ENCODE measurements around the gene COQ10A. TPM values are rescaled to one million over a fixed set of nuclear protein-coding genes. Genes with fewer than 3 reads are reported as not detected.

Gene COQ10A
- polyA plus RNA-seq, 1 donor (not counting 4 experiments of a cell fraction or from before 2014, with no cell fraction given): 11.6 TPM

DNA sequence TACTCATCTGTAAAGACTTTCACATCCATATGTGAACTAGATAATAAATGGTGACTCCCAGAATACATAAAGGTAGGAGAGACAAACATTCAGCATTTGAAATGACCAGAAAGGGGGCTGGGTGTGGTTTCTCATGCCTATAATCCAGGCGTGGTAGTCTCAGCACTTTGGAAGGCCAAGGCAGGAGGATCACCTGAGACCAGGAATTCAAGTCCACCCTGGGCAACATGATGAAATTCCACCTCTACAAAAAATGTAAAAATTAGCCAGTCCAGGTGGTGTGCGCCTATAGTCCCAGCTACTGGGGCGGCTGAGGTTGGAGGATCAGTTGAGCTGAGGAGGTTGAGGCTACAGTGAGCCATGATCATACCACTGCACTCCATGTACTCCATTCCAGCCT, 37.5 kb downstream of the COQ10A start:
- Histone ChIP-seq H3K4me1 (ENCODE audit: control insufficient read depth, extremely low read depth, insufficient read depth, low read length) (peaks cover 12% of the 10 kb centered on the region), H3K36me3 (ENCODE audit: control insufficient read depth in 2 of 2, extremely low read depth in 1 of 2, insufficient read depth in 2 of 2, low read length in 2 of 2) (peaks cover 8 to 13% of the 10 kb centered on the region in 2 experiments), H3K4me3 (ENCODE audit: control insufficient read depth in 2 of 3, extremely low read depth in 1 of 3, insufficient read depth in 2 of 3, low read depth in 1 of 3, low read length in 3 of 3) (no peak overlapping the region), H3K9ac (ENCODE audit: control insufficient read depth, extremely low read depth, insufficient read depth, low read length) (no peak overlapping the region), H3K4me2 (ENCODE audit: control insufficient read depth, extremely low read depth, insufficient read depth, low read depth, low read length) (no peak overlapping the region), H3K27ac (ENCODE audit: control insufficient read depth, insufficient read depth, low read length) (no peak overlapping the region), H3K9me3 (ENCODE audit: control insufficient read depth, low read depth, low read length) (no peaks in the 10 kb centered on the region), H3K79me2 (ENCODE audit: control insufficient read depth, insufficient read depth, low read length) (peaks cover 5% of the 10 kb centered on the region), H3K9me1 (ENCODE audit: control insufficient read depth, extremely low read depth, insufficient read depth, low read length) (no peaks in the 10 kb centered on the region), H4K20me1 (ENCODE audit: control insufficient read depth, extremely low read depth, insufficient read depth, low read length) (no peaks in the 10 kb centered on the region), H2AFZ (ENCODE audit: control insufficient read depth, low read length) (no peak overlapping the region), H3K27me3 (ENCODE audit: control insufficient read depth, extremely low read depth, insufficient read depth, low read length) (no peaks in the 10 kb centered on the region)
- FAIRE-seq: no peak
- no peak for DNase-seq (ENCODE audit: low read depth, low spot score)
- dilution Hi-C loops (cut with MboI; ENCODE audit: extremely low pct_ligation_motif_present, low sequenced_read_pairs): no loop called here
- TF ChIP-seq, protein P1, sequence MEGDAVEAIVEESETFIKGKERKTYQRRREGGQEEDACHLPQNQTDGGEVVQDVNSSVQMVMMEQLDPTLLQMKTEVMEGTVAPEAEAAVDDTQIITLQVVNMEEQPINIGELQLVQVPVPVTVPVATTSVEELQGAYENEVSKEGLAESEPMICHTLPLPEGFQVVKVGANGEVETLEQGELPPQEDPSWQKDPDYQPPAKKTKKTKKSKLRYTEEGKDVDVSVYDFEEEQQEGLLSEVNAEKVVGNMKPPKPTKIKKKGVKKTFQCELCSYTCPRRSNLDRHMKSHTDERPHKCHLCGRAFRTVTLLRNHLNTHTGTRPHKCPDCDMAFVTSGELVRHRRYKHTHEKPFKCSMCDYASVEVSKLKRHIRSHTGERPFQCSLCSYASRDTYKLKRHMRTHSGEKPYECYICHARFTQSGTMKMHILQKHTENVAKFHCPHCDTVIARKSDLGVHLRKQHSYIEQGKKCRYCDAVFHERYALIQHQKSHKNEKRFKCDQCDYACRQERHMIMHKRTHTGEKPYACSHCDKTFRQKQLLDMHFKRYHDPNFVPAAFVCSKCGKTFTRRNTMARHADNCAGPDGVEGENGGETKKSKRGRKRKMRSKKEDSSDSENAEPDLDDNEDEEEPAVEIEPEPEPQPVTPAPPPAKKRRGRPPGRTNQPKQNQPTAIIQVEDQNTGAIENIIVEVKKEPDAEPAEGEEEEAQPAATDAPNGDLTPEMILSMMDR (optimal IDR thresholded peaks at IDR 0.05 in 1 of 3, IDR thresholded peaks at IDR 0.05 in 1 of 3, conservative IDR thresholded peaks at IDR 0.05 in 1 of 3; ENCODE audit: extremely low read depth in 1 of 3, insufficient read depth in 2 of 3, low read length in 3 of 3): no peak
- TF ChIP-seq EZH2 (IDR thresholded peaks at IDR 0.05; ENCODE audit: low read length): no peak

DNA sequence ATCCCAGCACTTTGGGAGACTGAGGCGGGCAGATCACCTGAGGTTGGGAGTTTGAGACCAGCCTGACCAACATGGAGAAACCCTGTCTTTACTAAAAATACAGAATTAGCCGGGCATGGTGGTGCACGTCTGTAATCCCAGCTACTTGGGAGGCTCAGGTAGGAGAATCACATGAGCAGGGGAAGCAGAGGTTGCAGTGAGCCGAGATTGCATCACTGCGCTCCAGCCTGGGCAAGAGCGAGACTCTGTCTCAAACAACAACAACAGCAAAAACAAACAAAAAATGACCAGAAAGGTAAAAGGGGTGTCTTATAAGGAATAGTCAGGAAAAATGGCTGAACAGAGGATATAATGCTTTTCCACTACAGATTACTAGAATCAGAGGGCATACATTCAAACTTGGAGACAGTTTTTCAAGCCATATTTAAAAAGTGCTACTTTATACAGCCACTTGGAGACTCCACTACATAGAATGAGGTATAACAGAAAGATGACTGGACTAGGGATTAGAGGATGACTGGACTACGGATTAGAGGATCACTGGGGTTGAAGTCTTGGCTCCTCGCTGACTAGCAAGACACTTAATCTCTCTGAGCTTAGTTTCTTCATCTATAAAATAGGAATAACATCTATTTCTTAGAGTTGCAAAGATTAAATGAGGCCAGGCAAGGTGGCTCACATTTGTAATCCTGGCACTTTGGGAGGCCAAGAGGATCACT, 38.3 kb downstream of the COQ10A start:
- FAIRE-seq: no peak
- Histone ChIP-seq H3K4me3 (ENCODE audit: control insufficient read depth in 2 of 3, extremely low read depth in 1 of 3, insufficient read depth in 2 of 3, low read depth in 1 of 3, low read length in 3 of 3) (no peak overlapping the region), H3K79me2 (ENCODE audit: control insufficient read depth, insufficient read depth, low read length) (no peaks in the 10 kb centered on the region), H2AFZ (ENCODE audit: control insufficient read depth, low read length) (no peak overlapping the region), H3K27me3 (ENCODE audit: control insufficient read depth, extremely low read depth, insufficient read depth, low read length) (no peaks in the 10 kb centered on the region), H3K9ac (ENCODE audit: control insufficient read depth, extremely low read depth, insufficient read depth, low read length) (no peak overlapping the region), H4K20me1 (ENCODE audit: control insufficient read depth, extremely low read depth, insufficient read depth, low read length) (no peaks in the 10 kb centered on the region), H3K27ac (ENCODE audit: control insufficient read depth, insufficient read depth, low read length) (no peak overlapping the region), H3K9me3 (ENCODE audit: control insufficient read depth, low read depth, low read length) (no peaks in the 10 kb centered on the region), H3K36me3 (ENCODE audit: control insufficient read depth in 2 of 2, extremely low read depth in 1 of 2, insufficient read depth in 2 of 2, low read length in 2 of 2) (peaks cover 12 to 16% of the 10 kb centered on the region in 2 experiments), H3K4me1 (ENCODE audit: control insufficient read depth, extremely low read depth, insufficient read depth, low read length) (peaks cover 11% of the 10 kb centered on the region), H3K9me1 (ENCODE audit: control insufficient read depth, extremely low read depth, insufficient read depth, low read length) (no peaks in the 10 kb centered on the region), H3K4me2 (ENCODE audit: control insufficient read depth, extremely low read depth, insufficient read depth, low read depth, low read length) (no peak overlapping the region)
- no peak for TF ChIP-seq EZH2 (IDR thresholded peaks at IDR 0.05; ENCODE audit: low read length)
- TF ChIP-seq, protein P1 (optimal IDR thresholded peaks at IDR 0.05 in 1 of 3, IDR thresholded peaks at IDR 0.05 in 1 of 3, conservative IDR thresholded peaks at IDR 0.05 in 1 of 3; ENCODE audit: extremely low read depth in 1 of 3, insufficient read depth in 2 of 3, low read length in 3 of 3): no peak
- dilution Hi-C loops (cut with MboI; ENCODE audit: extremely low pct_ligation_motif_present, low sequenced_read_pairs): no loop called here
- no peak for DNase-seq (ENCODE audit: low read depth, low spot score)
